Middle frontal gyrus (tissue), 1 donor: ENCODE data around the gene FRA10AC1.
A peak's percentile ranks its signal among the peaks of the same experiment; 100 is the strongest.

Source experiments
- DNase-seq: peaks from one replicate; pipeline ENCODE4 v3.0.0-alpha.2; 2015; ENCODE audit warnings: low spot score; ENCODE audit errors: extremely low spot score

The FRA10AC1 gene, protein sequence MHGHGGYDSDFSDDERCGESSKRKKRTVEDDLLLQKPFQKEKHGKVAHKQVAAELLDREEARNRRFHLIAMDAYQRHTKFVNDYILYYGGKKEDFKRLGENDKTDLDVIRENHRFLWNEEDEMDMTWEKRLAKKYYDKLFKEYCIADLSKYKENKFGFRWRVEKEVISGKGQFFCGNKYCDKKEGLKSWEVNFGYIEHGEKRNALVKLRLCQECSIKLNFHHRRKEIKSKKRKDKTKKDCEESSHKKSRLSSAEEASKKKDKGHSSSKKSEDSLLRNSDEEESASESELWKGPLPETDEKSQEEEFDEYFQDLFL

DNA sequence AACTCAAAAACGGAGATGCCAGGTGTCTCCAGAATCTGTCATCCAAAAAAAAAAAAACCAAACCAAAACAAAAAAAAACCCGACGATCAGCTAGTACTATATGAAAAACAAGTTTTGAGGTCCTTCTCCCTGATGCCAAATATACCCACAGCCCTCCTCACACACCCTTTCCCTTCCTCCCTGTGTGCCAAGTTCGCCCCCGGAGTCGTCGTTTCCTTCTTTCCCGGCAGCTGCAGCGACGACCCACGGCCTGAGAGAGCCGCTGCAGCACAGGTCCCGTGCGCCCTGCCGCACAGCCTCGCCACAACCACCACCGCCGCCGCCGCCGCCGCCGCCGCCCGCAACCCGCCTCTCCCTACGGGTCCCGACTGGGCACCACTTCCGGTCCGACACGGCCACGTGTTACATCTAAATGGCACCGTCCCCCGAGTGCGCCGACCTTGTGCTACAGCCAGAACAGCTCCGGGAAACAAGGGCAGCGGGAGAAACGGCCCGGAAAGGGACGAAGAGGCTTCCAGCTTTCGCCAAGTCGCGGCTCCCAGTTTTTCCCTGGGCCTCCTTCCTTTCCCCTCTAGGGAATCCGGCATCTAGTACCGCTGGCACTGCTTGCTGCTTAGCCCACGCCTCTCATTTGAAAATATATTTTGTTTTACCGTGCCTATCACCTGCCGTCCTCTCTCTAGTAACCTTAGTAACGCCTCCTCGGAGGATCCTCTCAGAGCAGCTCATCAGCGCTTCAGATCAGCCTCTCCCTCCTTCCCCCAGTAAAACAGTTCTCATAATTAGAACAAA is at the start of gene FRA10AC1:
FRA10AC1 (minus strand) TSS at position 383 of the 792 bp plus-strand sequence. CDS start 2,486 bp downstream, outside the sequence.
- DNase-seq, result peak; percentile 85

DNA sequence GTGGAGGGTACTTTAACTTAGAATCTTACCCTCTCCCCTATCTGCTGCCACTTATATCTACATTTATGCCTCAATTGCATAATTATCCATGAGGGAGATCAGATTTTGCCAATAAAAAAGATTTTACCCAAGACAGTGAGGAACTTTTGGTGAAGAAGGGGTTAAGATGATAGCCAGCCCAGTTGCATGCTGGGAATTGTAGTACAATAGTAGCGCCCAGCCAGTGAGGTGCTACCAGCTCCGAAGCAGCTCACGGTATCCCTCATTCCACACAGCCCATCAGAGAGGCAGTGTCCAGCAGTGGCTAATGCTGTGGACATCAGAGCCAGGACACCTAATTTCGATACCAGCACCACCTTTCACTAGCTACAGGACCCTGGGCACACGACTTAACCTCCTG is 49.4 kb upstream of the FRA10AC1 start:
- DNase-seq, result no peak

DNA sequence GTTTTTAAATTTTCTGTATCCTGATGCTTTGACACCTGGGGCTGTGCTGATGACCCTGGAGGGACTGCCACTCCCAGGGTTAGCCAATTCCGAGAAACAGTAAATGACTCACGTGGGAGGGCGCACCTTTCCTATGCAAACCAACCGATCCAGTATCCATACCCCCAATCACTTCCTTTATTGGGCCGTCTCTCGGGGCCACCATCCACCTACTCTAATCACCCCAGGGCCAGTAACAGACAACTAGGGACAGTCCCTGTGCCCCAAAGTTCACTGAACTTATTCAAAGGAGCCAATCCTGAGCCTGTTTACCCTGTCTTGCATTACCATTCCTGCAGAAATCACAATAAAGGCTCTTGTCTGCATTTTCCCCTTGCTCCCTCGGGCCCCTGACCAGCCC is 48.7 kb upstream of the FRA10AC1 start:
- no peak for DNase-seq

DNA sequence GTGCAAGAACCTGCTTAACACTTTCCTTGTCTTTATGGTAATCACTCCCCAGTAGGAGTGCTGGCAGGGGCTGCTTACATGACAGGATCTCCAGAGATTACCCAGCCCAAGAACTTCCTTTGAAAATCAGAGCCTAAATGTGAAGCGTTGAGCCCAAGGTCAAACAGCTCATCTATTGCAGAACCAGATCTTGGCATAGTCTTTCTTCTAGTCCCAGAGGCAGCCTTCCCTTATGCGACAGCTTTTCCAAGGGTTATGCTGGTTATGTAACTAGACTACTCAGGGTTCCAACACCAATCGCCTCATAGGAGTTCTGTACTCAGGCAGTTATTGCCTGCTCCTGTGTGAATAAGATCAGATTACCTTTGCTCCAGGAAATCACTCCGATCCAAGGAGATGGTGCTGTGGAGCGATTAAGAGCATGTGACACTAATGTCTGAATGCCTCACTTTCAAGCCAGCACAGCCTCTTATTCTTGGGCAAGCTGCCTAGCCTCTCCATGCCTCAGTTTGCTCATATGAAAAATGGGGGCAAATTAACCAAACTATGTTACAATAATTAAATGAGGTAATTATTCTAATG is 46.9 kb upstream of the FRA10AC1 start:
- DNase-seq, result no peak

DNA sequence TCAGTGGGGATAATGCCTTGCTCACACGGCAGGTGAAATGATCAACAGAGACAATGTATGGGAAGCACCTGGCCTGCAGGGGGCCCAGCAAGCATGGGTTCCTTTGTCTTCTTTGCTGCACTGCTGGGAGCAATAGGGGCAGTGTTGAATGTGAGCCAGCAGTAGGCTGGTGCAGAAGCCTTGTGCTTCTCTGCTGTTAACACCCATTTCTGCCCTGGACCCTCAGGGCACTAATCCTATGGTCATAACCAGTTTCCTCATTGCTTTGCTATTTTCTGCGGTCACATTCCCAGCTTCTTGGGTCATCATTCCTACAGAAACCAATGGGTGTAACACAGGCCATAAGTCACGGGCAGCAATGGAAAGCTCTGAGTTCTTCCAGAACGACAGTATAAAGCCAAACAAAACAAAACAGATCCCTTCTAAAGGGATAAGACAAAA is 44.5 kb upstream of the FRA10AC1 start:
- no peak for DNase-seq

DNA sequence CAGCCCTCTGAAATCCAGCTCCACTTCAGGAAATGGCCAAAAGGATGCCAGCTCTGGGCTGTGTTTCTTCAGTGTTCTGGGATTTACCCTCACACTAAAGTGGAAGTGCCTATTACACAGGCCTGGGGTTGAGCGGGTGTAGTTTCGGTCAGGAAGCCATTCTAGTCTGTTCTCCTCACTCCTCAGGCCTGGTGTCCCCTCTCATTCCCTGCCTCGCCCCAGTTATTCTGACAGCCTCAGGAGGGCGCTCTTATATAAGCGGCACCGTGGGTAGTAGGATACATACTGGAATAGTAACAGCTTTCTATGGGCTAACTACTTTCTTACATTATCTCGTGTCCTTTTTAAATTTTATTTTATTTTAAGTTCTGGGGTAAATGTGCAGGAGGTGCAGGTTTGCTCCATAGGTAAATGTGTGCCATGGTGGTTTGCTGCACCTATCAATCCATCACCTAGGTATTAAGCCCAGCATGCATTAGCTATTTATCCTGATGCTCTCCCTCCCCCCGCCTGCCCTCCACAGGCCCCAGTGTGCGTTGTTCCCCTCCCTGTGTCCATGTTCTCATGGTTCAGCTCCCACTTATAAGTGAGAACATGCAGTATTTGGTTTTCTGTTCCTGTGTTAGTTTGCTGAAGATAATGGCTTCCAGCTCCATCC is 43.1 kb upstream of the FRA10AC1 start:
- DNase-seq, result no peak

DNA sequence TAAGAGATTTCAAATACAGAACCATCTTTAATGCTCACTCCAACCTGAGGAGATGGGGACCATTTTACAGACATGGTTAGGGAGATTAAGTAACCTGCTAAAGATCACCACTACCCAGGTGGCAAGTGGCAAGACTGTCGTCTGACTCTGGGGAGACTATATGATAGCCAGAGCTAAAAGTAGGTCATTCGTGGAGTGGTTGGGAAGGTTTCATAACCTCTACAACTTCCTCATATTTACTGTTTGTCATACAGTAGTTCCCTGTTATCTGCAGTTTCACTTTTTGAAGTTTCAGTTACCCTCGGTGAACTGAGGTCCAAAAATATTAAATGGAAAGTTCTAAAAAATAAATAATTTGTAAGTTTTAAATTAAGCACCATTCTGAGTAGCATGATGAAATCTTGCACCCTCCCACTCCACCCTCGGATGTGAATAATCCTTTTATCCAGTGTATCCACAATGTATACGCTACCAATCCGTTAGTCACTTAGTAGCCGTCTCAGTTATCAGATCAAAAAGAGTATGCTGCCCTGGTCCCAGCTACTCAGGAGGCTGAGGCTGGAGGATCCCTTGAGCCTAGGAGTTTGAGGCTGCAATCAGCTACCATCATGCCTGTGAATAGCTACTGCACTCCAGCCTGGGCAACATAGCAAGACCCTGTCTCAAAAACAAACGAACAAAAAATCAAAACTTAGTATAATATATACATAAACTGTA is 40.4 kb upstream of the FRA10AC1 start:
- no peak for DNase-seq

DNA sequence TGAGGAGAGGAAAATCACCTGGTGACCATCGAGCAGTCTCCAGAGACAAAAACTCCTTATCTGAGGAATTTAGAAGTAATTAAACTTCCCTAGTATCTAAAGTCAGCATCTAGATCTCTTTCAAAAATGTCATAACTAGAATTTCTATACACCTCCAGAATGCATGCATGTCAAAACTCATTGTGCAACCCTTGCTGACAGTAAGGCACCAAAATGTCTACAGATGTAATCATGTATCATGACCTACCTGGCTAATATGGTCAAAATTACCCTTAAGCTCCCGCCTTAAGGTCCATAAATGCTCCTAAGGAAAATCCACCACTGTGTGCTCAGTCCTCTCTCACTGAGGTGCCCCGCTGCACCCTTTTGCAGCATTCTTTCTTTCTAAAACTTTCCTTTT is 39.0 kb upstream of the FRA10AC1 start:
- no peak for DNase-seq

DNA sequence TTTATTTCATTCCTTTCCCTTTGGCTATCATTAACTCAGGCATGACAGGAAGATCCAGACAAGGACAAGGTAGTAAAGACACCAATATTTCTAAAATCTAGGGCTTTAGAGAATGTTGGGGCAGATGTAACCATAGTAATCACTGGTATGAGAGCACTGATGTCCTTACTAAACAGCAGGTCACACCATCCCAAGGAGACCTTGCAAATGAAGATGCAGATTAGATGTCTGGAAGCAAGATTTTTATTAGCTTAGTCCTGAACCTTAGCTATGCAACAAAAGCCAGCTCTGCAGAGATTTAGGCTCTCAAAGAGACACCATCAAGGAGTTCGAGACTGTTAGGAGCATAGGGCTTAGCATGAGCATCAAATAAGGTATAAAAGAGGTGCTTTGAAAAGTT is 23.6 kb upstream of the FRA10AC1 start:
- DNase-seq, result no peak

DNA sequence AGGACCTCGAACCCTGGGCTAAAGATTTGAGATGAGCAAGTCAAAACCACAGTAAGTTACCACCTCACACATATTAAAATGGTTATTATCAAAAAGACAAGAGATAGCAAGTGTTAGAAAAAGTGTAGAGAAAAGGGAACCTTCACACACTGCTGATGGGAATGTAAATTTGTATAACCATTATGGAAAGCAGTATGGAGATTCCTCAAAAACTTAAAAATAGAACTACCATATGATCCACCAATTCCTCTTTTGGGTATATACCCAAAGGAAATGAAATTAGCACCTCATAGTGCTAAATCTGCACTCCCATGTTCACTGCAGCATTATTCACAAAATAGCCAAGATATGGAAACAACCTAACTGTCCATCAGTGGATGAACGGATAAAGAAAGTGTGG is 20.8 kb upstream of the FRA10AC1 start:
- DNase-seq, result no peak

DNA sequence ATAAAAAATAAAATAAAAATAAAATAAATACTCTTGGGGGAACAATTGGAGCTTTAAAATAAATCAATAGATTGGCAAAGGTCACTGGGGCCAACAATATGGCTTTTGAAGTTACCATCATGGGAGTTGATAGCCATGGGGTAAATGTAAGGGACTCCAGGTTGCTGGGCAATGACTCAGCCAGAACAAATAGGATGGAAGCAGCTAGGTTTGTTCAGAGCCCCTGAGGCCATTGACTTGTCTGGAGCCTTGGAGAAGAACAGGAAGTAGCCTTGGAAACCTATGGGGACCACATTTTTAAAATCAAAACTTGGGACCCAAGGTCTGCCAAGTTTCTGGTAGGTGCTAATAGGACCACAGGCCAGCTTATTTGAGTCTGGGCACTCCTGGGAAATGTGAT is 20.2 kb upstream of the FRA10AC1 start:
- DNase-seq, result no peak

DNA sequence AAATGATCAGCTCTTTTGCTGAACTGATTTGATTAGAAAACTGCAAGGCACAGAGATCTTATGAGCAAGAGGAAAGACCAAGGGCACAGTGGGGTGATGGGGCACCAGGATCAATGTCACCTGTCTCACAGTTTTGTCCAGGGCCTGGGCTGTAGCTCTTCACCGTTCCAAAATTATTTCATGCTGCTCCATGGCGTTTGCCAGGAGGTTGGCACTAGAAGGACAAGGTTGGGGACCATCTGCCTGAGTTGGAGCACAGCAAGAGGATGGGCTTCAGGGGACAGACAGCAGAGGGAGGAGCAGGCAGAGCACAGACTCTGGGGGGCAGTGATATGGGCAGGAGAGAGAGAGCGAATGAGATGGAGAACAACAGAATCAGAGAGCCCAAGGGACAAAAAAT is 17.5 kb upstream of the FRA10AC1 start:
- no peak for DNase-seq

DNA sequence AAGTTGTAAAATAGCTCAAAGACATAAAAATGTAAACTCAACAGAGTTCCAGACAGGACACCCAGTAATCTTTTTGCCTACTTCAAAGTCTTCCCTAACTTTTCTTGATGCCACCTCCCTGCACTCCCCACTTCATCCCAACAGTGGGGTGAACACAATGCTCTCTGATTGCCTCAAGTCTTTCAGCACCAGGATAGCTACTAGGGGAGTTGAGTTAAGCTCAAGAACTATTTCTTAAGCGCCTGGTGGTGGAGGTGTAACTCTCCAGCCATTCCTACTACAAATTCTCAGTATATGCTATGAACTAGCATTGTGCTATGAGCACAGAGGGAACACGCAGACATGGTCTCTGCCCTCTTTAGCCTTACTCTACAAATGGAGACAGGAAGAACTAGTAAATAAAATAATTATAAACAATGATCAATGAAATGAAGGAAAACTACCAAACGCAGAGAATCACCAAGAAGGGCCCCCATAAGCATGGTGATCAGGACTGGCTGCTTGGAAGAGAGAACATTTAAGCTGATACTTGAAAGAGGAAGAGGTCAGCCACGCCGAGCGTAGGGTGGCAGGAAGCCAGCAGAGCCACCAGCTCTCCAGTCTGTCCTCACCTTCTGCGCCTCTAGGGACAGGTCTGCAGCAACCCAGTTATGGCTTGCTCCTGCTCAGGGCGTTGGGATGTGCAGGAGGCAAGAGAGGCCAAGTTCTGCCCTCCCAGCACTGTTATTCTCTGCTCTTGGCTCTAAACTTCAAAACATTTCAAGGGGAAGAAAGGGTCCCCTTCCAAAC is 16.7 kb upstream of the FRA10AC1 start:
- no peak for DNase-seq

DNA sequence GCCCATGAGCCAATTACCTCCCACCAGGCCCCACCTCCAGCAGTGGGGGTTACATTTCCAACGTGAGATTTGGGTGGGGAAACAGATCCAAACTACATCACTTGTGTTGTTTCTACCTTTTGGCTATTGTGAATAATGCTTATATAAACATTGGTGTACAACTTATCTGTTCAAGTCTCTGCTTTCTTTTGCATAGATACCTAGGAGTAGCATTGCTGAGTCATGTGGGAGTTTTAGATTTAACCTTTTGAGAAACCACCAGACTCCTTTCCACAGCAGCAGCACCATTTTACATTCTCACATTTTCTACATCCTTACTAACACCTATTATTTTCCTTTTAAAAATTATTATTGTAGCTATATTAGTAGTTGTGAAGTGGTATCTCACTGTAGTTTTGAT is 14.4 kb upstream of the FRA10AC1 start:
- no peak for DNase-seq

DNA sequence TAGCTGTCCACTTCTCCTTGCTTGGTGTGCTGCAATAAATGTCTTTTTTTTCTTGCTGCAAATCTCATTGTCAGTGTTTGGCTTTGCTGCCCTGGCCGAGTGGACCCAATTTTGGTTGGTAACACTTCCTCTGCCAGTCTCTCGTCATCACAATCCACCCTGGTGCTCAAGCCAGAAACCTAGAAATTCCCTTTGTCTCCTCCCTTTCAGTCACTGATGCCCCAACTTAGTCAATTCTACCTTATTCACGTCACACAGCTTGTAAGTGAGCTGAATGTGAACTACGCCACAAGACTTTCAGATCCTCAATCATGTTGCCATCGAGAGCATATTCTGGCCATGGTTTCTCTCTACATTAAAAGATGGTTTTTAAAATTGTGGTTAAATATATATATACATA is 13.0 kb upstream of the FRA10AC1 start:
- DNase-seq, result no peak

DNA sequence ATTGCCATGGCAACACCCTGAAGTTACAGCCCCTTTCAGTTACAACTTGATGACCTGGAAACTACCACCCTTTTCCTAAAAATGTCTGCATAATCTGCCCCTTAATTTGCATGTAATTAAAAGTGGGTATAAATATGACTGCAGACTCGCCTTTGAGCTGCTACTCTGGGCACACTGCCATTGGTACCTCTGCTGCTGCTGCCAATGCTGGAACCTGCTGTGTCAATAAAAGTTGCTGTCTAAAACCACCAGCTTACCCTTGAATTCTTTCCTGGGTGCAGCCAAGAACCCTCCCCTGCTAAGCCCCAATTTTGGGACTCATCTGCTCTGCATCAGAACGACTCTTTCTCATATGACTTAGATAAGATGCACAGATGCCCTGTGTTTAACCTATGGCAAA is 10.2 kb upstream of the FRA10AC1 start:
- no peak for DNase-seq

DNA sequence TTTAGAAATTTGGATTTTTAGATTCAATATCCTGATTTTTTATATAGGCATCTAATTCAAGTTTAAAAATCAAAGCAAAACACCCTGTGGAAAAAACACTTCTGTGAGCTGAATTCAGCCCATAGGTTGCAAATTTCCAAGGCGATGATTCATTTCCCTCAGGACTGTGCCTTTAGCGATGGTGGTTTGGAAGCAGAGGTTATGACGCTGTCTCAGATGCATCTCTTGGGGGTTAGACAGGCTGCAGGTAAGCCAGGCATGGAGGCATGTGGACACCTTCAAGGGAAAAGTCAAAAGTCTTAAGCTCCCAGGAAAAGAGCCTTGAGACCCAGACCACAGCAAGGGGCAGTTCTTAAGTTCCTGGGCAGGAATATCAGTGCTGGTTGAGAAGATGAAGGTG is 9.5 kb upstream of the FRA10AC1 start:
- no peak for DNase-seq

DNA sequence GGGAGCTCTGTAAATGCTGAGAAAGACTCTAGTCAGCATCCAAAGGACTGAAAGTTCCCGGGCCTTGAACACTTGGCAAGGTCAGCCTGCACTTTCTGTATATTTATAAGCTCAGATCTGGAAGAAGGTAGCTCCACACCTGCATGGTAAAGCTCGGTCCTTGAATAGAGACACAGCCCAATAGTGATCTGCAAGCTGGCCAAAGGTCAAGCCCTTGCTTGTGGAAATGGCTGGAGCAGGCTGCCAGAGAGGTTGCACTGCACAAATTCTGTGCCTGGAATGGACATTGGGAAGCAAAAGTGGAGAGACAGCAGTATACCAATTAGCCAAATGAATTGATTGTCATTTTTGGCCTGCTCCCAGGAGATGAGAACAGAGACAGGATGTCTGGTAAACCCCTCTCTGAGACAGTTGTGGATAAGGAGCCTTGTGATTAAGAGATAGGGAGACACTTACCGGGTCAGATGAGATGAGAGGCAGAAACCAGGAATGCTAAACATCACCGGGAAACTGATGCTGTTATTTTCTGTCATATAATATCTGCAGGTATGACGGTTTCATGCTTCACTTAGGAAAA is 8.0 kb upstream of the FRA10AC1 start:
- DNase-seq, result no peak

DNA sequence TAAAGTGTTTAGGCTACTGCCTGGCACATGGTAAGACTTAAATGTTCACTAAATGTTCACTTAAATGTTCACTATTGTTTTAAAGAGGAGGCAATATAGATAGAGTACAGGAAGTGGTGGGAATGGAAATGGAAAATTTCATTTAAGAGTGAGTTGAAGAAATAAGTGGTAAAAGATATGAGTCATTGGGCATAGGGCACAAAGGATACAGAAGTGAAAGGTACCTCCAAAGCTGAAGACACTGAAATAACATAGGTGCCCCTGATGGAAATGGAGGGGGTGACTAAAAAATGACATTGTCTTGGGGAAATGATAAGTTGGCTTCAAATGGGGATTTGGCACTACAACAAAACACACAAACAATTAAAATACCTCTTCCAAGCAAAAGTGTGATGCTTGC is 5.2 kb upstream of the FRA10AC1 start:
- no peak for DNase-seq

DNA sequence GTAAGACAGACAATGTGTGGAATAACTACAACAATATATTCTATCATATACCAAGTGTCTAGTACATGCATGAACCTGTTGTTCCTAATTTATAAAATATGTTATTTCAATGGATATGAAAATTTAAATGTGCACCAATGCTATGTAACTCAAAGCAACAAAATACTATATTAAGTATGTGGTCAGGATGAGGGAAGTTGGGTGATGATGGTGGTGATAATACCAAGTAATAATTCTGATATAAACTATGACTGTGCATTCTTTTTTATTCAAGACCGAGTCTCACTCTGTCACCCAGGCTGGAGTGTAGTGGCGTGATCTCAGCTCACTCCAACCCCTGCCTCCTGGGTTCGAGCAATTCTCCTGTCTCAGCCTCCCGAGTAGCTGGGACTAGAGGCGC is 2.1 kb upstream of the FRA10AC1 start:
- no peak for DNase-seq
